GM19438 (cell line): ENCODE data around the gene CHRM2.
"Not testable (repeated sequence)": the region's sequence is repeated elsewhere in the genome, so short reads cannot be mapped to it uniquely, and the experiment has no call there.

Experiments used
- ATAC-seq: cut with Tn5 transposase; IDR thresholded peaks from one replicate; pipeline ENCODE4 v1.9.1; 2021; ENCODE audit warnings: low read depth; ENCODE audit not compliant: unreplicated experiment

CHRM2 gene

DNA sequence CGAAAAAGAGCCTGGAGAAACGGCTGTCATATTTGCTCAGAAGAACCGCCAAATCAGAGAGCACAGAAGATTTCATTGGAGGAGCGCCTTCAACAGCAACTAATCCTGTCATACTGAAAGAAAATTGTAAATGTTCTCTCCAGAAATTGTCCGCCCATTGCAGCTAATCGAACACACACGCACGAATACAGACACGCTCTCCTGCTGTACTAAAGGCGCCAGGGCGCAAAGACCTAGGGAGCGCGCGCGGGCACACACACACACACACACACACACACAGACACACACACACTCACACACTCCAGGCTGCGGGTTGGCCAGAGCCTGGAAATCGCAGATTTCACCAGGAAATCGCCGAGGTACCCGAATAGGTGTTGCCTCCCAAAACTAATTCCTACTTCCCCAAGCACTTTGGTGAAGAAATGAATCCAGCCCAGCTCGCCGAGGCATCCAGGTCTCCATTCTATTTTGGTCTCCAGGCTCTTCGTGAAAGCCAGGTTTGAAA lies at the start of gene CHRM2:
TSS of gene CHRM2 (plus strand) at position 157 of the 505 bp plus-strand sequence. CDS start 146,214 bp downstream, outside the sequence.
- no peak for ATAC-seq

DNA sequence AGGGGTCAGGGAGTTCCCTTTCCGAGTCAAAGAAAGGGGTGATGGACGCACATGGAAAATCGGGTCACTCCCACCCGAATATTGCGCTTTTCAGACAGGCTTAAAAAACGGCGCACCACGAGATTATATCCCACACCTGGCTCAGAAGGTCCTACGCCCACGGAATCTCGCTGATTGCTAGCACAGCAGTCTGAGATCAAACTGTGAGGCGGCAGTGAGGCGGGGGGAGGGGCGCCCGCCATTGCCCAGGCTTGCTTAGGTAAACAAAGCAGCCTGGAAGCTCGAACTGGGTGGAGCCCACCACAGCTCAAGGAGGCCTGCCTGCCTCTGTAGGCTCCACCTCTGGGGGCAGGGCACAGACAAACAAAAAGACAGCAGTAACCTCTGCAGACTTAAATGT lies 37.1 kb upstream of the CHRM2 start:
- ATAC-seq = not testable (repeated sequence)

DNA sequence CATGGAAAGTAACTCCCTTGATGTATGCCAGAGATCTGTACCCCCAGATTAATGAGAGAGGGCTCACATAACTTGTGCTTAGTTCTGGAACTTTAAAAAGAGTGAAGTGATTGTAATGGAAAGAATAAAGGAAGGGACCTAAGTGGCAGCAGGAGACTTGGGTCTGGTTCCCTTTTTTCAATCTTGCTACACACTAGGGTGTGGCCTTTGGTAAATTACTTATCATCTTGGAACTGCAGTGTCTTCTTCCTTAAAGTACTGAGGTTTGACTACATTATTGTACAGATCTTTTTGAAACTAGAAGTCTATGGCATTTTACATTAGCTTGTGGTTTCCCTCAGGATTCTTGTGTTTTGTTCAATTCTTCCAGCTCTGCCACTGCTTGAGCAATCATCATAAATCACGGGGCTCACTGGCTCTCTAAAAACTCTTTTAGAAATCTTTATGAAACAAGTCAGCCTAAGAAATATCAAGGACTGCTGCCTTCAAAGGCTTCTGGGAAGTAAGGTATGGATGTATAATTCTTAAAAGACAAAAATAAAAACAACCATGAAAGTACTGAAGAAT lies 22.5 kb upstream of the CHRM2 start:
- ATAC-seq = no peak

DNA sequence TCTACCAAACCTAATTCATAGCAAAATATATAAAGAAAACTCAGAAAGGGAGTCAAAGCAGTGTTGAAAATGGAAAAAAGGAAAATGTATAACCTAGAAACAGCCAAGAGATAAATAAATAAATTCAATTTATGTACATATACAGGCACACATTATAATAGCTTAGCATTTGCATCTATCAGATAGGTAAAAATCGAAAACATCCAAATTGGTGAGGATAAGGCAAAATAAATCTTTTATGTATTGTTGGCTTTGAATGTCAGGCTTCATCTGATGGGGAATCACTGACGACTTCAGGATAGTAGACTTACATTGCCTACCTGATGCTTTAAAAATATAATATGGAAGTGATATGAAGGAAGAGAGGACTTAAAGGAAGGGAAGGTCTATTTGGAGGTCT lies 20.6 kb upstream of the CHRM2 start:
- ATAC-seq = no peak

DNA sequence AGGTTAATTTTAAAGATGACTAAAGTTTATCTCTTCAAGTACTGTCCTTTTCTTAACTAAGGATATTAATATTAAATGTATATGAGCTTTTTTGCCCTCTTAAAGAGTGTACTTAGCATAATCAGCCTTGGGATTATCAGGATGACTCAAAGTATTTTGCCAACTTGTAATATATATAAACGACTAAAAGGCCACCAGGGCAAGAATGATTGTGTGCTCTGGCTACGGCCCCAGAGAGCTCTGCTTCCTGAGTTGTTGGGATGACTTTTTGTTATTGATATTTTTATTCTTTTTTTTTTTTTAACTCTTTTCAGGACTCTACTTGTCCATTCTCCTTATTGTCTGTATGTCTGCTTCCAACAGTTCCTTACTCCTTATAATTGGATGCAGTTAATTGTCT lies 14.8 kb upstream of the CHRM2 start:
- no peak for ATAC-seq

DNA sequence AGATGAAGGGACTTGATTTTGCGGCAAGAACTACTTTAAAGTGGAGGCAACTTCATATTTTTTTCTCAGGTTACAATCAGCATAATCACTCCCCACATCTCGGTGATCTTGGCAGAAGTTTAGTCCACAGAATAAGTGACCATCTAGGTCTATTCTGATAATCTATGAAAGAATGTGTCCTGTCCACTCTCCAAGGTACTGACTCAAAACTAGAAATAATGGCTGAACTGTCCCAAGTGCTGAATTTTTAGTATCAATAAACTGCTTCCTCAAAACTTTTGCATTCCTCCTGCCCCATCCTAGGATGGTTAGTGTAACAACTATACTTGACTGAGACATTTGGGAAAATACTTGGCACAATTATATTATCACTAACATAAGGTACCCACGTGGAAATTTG lies 10.9 kb upstream of the CHRM2 start:
- ATAC-seq = no peak

DNA sequence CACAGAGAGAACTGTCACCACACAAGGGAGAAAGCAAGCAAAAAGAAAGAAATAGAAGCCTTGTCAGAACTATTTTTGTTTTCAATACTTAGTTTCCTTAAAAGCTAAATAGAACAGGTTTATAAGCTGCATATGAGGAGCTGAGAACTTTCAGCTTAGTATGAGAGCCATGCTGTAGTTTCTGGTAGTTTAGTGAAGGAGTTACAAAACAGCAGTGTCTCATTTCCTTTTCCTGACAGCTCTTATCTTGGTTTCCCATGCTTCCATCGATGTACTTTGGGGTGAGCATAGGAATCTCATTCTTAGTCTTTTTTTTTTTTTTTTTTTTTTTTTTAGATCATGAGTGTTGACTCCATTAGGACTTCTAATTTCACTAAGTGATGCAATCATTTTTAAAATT lies 8.6 kb upstream of the CHRM2 start:
- ATAC-seq = no peak

DNA sequence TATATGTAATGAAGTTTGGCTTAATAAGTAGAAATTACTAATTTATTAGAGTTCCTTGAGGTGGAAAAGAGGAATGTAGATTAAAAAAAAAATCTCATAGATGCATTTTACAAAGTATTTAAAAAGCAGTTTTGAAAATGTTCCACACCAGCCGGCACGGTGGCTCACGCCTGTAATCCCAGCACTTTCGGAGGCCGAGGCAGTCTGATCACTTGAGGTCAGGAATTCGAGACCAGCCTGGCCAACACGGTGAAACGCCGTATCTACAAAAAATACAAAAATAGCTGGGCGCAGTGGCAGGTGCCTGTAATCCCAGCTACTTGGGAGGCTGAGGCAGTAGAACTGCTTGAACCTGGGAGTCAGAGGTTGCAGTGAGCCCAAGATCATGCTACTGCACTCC lies 3.2 kb upstream of the CHRM2 start:
- no peak for ATAC-seq

DNA sequence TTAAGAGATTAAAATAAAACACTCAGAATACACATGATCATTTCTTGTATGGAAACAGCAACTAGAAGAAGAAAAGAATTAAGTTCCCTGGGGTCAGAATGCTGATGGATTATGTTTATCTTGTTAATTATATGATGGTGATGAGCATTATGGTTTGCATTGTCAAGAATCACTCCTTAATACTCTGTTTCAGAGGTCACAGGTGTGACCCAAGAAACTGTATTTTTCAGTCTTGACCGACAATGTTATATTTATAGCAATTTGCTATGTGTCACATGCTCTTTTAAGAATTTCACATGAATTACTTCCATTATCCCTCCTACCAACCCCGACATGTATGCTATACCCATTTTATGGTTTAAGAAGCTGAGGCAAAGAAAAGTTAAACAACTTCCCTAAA lies 2.7 kb upstream of the CHRM2 start:
- no peak for ATAC-seq

DNA sequence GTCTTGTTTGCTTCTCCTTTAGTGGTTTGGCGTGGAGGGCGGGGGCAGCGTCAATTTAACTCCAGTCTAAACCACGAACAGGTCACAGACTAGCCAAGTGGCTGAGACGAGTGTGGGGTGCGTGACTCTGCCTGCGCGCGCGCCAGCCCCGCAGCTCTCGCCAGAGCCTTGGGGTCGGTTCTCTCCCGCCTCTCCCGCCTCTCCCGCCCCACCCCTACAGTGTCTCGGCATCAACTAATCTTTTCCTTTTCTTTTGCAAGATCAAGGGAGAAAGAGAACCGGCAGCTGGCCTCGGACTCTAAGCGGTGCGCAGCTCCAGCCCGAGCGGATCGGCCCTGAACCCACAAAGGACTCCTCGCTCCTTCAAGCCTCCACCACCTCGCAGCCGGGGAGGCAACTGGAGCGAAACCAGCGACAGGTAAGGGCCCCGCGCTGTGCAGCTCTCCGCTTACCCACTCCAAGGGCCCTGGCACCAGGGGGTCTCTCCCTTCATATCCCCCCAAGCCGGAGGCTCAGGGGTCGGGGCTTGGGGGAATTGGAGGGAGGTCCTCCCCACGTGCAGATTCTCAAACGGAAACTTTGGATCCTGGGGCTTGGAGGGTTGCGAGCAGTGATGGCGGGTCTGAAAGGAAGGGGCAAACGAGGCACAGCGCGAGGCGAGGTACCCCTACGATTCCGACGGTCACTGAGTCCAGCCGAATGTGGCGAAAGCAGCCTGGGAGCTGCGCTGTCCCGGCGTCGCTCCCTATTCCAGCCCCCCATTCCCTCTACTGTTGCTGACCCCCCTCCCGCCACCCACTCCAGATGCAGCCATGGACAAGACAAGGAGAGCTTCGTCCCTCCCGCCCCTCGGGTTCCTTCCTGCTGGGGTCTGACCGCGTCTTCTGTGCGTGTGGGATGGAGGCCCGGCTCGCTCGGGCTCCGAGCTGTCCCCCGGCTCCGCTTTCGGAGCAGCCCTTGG lies 829 bp downstream of the CHRM2 start:
- no peak for ATAC-seq

DNA sequence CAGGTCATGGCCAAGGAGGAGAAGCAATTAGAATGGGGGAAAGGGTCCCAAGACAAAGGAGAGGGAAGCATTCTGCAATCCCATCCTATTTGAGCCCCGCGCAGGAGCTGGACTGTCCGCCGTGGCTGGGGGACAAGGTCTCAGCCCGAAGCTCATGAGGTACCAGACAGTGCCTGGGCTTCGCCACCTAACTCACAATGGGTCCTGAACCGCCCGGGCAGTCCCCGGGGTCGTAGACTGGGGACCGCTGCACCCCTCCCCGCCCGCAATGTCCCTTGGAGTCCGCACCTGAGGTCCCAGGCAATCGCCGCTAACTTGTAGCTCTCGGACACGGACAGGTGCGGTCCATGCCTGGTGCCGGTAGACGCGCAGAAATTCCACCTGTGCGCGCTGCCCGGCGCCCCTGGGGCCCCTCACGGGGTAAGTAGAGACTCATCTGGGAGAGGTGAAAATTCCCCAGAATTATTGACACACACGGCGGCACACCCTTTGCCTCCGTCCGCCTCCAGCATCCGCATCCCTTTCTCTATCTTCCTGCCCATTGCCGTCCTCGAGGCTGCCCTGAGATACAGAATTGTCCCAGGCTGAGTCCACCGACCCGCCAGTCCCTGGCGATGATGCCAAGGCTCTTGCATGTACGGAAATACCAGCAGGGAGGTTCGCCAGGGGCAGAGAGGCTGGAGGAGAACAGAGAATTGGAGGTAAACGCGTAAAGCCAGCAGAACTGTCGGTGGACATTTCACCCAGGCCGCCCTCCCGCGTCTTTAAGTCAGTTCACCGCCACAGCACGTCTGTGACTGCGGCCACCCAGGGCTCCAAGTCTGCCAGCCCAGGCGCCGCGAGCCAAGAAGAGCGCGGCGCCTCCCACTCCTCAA lies 1.8 kb downstream of the CHRM2 start:
- no peak for ATAC-seq

DNA sequence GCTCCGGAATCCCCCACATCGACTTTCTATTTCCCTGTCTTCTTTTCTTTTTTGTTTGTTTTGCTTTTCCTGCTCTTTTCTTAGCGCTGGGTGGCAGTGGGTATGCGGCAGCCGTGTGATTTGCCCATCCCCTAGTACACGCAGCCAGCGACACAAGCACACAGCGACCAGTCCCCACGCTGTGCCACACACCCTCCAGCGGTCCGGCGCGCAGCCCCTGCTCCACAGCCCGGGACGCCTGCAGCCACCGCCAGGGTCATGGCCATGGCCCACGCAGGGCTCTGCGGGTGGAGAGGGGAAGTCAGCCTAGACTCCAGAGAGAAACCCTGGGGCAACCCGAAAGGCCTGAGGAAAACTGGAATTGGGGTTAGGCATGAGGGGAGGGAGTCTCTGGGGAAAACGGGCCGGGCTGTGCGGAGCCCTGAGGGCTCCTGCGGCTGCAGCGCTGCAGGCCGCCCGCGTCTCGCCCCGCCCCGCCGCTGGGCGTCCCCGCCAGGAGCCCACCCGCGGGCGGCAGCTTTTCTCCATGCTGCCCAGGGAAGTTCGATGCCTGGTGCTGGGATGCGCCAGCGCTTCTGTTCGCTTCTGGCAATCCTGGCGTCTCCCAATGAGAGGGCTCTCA lies 2.5 kb downstream of the CHRM2 start:
- ATAC-seq = no peak

DNA sequence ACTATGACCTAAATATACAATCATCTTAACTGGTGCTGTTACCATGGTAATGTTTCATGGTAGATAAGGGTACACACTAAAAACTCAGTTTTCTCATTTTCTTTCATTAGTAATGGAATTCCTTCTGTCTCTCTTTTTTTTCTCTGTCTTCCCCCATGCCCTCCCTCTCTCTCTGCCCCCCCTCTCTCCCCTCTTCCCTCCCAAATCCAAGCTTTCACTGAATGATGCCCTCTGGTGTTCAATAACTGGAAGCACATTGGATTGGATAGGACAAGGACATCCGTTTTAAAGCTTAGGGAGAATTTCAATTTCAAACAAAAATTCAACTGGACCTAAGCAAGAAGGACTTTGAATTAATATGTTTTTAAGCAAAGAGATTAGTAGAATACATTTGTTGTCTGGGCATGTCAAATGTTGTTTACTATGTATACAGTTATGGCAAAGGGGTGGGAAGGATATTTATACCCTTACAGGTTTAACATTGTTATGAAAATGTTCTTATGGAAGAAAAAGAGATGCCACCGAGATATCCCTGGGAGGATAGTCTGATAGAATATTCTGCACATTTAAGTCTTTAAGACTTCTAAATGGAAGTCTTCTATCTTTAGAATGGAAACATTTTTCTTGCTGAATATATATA lies 6.1 kb downstream of the CHRM2 start:
- no peak for ATAC-seq

DNA sequence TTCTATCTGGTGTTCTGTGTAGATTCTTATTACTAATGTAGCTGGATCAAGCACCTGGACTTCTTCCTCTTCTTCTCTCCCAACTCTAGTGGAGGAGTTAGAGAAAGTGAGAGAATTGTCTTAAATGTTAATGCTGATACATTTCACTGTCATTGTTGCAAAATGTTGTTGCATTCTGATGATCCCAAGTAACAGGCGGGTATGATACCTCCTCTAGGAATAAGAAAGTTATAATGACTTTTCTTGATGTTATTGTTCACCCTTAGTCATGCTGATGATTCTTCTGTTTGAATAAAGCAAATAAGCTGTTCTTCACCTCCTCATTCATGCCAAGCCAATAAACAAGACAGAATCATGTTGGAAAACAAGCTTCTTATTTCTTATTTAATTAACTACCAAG lies 9.1 kb downstream of the CHRM2 start:
- no peak for ATAC-seq

DNA sequence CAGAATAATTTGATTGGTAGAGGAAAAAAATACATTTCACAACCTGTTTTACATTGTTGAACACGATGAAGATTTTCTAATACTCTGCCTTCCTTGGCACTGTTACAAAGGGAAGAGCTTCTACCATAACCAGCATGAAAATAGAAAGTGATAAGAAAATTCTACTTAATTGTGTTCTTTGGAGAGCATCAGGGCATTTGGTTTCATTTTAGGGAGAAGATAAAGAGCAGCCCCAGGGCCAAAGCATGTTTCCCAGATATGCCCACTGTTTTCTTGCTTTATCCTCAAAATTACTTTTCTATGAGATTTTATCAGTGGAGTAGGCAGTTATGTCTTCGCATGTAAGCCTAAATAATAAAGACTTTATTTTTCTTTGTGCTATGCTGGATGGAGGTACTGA lies 9.5 kb downstream of the CHRM2 start:
- ATAC-seq = no peak

DNA sequence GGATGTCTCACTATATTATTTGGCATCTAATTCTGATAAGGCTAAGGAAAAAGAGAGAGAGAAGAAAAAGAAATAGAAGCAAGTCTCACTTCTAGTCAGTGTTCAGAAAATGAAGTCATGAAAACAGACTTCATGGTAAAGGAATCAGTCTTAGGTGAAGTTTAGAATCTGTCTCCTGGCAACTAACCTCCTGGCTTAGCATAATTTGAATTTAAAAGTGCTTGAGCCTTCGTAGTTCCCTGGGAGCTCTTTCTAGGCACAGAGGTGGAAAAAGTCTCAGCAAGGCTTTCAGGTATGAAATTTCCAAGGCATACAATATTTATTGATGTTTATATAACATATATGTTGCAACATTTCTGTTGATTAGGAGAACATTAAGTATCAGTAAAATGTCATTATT lies 10.4 kb downstream of the CHRM2 start:
- no peak for ATAC-seq

DNA sequence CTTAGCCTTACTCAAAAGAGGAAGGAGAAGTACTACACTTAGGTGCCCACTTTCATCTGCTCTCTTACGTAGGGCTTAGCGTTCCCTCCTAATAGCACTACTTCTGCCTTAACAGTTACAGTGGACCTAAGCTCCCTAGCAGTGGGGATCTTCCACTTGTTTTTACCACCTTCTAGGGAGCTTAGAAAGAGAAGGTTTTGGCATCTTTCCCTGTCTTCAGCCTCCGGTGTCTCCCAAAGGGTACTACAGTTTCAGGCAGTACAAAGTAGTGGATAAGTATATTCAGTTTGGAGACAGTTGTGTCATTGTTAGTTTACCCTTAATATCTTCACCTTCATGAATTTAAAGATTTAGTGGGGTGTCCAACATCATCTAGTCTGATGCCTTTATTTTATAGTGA lies 14.6 kb downstream of the CHRM2 start:
- no peak for ATAC-seq

DNA sequence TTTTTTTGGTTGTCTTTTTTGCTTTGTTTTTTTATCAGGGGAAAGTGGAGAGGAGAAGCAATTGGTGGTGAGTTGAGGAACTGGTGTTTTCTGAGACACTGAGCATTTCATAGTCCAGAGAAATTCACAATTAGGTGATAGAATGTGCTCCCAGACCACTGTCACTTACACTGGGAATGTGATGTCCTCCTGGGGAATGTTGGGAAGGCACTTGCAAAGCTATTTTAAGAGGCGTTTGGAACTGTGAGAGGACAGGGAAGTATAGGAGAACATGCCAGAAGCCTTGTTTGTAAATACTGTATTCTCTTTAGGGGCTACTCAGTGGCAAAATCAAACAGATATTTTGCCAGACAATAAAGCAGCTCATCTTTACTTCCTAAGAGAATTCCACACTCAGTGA lies 16.0 kb downstream of the CHRM2 start:
- no peak for ATAC-seq

DNA sequence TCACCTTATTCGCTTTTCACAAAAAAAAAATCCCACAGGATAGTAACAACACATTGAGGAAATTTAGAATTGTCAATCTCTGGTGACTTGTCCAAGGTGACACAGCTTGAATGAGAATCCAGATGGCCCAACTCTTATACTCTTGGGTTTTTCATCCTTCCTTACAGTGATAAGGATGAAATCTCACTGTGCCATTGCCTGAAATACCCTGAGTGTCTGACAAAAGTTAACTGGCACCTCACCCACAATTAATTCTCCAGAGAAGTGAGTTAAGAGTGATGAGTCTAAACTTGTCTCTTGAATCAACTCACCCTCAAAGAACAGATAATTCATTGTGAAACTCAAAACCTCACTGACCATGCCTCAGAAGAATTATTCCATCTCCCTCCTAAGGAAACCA lies 18.9 kb downstream of the CHRM2 start:
- ATAC-seq = no peak

DNA sequence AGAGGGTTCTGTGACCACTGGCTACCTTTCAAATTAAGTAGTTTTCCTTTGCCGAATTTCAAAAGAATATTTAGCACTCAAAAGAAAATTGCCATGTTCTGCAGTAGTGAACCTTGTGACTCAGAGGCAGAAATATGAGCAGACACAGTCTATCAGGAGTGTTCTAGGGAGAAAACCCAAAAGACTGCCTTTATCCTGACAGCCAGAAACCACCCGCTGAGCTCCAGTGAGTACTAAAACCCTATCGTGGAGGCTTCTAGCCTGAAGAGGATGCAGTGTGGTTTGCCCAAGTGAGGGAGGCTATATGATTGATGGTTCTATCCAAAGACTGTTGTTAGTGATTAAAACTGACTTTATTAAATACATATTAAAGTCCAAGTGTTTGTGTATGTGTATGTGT lies 21.9 kb downstream of the CHRM2 start:
- ATAC-seq = no peak
